IPS DF 4.7 (cell line): ENCODE results near the gene SUMF2.
"Not testable (repeated sequence)": the region's sequence is repeated elsewhere in the genome, so short reads cannot be mapped to it uniquely, and the experiment has no call there.

Experiments used
- DNase-seq: peaks from one replicate; pipeline ENCODE4 v3.0.0-alpha.2; 2013; ENCODE audit warnings: low spot score; ENCODE audit errors: extremely low read depth

Gene SUMF2

GRCh38 chr7:56062382-56062781, 1.7 kb upstream of the SUMF2 start:
- DNase-seq, result no peak

DNA sequence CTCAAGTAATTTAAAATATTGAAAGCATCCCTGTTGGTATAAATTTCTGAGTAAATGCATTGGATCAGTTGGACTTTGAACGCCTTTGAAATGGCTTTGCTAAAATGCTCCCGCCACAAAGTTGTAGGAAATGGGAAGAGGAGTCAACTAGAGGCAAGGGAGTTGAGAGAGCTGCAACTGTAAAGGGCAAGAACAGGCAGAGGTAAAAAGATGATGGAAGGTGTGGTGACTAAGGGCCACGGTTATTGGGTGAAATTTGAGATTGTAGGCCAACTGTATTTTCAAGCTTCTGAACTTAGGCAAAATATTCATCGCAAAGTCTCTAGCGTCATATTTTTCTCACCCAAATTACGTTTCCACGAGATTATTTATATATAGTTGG, 595 bp upstream of the SUMF2 start:
- no peak for DNase-seq

DNA sequence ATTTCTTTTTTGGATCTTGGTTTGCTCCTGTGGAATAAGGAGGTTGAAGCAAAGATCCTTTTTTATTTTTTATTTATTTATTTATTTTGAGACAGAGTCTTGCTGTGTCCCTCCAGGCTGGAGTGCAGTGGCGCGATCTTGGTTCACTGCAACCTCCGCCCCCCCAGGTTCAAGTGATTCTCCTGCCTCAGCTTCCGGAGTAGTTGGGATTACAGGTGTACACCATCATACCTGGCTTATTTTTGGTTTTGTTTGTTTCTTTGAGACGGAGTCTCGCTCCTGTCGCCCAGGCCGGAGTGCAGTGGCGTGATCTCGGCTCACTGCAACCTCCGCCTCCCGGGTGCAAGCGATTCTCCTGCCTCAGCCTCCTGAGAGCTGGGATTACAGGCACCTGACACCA, 2.3 kb downstream of the SUMF2 start:
- not testable (repeated sequence) for DNase-seq

GRCh38 chr7:56074371-56074791, 10.3 kb downstream of the SUMF2 start:
- no peak for DNase-seq

DNA sequence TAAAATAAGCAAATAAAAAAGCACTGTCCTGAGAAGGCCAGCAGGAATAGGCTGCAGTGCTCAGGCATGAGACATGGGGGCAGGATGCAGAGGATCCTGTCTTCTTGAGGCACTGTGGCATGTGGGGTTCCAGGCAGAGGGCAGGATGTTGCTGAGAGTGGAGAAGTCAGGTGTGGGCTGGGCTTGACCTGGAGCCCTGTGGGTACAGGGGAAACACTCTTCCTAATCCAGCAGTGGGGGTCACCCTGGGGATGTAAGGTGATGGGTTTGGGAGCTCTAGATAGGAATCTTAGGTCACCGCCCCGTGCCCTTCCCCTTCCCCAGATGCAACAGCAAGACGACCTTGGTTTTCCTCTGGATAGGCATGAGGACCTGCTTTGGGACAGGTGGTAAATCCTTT, 13.6 kb downstream of the SUMF2 start:
- DNase-seq, result no peak

- DNase-seq, result no peak
Observed at GRCh38 chr7:56078196-56078595, 14.1 kb downstream of the SUMF2 start.

DNA sequence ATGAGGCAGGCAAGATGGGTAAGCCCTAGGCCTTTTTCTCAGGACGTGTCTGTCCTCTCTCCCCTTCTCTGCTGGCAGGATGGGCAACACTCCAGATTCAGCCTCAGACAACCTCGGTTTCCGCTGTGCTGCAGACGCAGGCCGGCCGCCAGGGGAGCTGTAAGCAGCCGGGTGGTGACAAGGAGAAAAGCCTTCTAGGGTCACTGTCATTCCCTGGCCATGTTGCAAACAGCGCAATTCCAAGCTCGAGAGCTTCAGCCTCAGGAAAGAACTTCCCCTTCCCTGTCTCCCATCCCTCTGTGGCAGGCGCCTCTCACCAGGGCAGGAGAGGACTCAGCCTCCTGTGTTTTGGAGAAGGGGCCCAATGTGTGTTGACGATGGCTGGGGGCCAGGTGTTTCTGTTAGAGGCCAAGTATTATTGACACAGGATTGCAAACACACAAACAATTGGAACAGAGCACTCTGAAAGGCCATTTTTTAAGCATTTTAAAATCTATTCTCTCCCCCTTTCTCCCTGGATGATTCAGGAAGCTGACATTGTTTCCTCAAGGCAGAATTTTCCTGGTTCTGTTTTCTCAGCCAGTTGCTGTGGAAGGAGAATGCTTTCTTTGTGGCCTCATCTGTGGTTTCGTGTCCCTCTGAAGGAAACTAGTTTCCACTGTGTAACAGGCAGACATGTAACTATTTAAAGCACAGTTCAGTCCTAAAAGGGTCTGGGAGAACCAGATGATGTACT, 15.5 kb downstream of the SUMF2 start:
- no peak for DNase-seq

- DNase-seq, result not testable (repeated sequence)
Observed at GRCh38 chr7:56080726-56081435, 16.8 kb downstream of the SUMF2 start.

DNA sequence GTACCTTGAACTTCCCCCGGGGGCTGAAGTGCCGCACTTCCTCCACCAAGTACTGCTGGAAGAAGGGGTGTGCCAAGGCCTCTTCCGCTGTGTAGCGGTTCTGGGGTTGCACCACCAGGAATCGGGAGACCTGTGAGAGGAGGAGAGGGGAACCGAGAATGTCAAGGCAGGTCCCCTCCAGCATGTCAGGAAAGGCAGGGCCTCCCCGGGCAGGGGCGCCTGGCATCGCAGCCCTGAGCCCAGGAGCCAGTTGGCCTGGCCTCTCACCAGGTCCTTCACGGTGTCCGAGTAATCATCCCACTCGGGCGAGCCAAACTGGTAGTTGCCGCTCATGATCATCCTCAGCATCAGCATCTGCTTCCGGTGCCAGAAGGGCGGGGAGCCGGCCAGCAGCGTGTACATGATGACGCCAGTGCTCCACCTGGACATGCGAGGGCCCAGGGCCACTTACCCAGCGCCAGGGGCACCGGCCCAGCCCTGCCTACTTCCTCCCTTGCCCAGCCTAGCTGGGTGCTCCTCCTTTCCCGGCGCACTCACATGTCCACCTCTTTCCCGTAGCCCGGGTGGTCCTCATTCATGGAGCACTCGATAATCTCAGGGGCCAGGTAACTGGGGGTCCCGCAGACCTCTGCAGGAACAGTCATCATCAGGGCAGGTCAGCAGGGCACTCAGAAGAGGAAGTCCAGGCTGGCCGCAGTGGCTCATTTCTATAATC, 17.7 kb downstream of the SUMF2 start:
- no peak for DNase-seq

- no peak for DNase-seq
Observed at GRCh38 chr7:56083150-56083785, 19.2 kb downstream of the SUMF2 start.

- no peak for DNase-seq
Observed at GRCh38 chr7:56086761-56087160, 22.7 kb downstream of the SUMF2 start.

DNA sequence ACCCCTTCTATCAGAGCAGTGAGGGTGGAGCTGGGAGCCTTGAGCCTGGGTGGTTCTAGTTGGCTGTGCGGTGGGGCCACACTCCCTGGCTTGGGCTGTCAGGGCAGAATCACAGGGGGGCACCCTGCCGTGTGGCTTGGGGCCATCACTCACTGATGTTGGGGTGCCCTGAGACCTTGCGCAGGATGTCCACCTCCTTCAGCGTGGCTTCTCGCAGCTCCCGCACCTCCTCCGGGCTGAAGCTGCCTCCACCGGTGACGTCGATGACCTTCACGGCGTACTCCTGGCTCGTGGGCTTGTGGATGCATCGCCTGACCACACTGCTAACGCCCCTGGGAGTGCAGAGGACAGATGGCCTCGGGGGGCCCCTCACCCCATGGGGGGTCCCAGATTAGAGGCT, 23.4 kb downstream of the SUMF2 start:
- DNase-seq, result no peak

DNA sequence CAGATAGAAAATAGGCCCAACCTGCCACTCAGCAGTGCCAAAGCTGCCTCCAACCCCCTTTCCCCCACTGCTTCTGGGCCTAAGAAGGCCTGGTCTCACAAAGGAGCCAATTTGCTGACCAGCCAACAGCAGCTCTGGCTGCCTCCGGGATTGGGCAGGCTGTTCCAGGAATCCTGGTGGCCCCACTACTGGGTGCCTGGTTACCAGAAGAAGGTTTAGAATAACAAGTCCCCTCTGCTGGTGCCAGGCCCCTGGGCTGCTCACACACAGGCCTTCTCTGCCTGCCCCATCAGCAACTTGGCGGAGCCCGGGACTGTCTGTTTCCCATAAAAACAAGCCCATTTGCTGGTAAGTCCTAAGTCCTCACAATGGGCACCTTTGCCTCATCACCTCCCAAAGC, 27.5 kb downstream of the SUMF2 start:
- no peak for DNase-seq

- DNase-seq, result not testable (repeated sequence)
Observed at GRCh38 chr7:56092388-56092787, 28.3 kb downstream of the SUMF2 start.

DNA sequence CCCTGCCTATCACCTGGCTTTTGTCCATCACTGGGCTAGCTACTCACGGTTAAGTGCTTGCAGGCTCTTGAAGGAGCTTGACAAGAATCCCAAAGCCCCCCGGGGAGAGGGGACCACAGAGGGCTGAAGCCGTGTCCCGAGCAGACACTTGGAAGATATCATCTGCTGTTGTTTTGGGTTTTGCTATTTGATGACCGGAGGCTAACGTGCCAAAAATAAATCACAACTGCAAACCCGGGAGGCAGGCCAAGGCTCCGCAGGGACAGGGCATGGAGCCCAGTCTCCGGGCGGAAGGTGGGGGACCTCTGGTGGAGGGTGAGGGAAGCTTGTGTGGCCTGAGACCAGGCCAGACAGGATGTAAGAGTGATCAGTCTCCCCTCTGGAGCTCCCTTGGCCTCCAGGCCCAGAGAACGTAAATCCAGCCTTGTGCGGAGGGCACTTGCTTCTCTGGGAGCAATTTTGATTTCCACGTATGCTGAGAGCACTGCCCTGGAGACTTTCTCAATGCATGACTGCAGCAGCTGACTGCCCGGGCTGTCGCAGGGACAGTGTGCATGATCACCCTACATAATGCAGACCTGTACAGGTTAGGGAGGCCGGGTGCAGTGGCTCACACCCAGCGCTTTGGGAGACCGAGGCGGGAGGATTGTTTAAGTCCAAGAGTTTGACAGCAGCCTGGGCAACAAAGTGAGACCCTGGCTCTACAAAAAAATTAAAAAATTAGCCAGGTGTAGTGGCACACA, 28.9 kb downstream of the SUMF2 start, which contains the start of gene PHKG1:
Gene PHKG1, minus strand, starts transcription at position 164 of the 743 bp plus-strand sequence. CDS start 4,011 bp downstream, outside the sequence.
- DNase-seq, result no peak

- no peak for DNase-seq
Observed at GRCh38 chr7:56097700-56098099, 33.6 kb downstream of the SUMF2 start.

DNA sequence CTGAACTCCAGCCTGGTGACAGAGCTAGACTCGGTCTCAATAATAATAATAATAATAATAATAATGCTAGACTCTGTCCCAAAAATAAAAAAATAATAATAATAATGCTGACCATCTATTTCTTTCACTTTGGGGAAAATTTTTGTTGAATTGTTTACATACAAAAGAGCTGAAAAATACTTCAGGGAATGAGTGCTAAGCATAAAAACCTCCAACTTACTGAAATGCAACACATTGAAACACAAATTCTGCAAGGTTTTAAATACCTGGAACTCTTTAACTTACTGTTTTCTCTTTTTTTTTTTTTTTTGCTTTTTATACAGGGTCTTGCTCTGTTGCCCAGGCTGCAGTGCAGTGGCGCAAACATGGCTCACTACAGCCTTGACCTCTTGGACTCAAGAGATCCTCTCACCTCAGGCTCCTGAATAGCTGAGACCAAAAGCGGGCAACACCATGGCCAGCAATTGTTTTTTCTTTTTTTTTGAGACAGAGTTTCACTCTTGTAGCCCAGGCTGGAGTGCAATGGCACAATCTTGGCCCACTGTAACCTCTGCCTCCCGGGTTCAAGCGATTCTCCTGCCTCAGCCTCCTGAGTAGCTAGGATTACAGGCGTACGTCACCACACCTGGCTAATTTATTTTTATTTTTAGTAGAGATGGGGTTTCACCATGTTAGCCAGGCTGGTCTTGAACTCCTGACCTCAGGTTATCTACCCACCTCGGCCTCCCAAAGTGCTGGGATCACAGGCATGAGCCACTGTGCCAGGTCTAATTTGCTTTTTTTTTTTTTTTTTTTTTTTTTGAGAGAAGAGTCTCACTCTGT, 34.3 kb downstream of the SUMF2 start:
- DNase-seq, result not testable (repeated sequence)

DNA sequence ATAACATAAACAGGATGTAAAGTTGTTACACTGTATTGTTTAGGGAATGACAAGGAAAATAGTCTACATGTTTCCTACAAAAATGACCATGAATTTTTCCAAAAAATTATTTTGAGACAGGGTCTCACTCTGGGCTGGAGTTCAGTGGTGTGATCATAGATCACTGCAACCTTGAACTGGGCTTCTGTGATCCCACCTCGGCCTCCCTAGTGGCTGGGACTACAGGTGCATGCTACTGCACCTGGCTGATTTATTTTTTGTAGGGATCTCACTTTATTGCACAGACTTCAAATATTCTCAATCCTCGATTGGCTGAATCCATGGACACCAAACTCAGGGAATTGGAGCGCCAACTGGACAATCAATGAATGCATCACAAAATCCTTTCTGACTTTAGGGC, 35.6 kb downstream of the SUMF2 start:
- DNase-seq, result no peak

- not testable (repeated sequence) for DNase-seq
Observed at GRCh38 chr7:56104138-56104537, 40.1 kb downstream of the SUMF2 start.

- DNase-seq, result no peak
Observed at GRCh38 chr7:56105508-56105907, 41.4 kb downstream of the SUMF2 start.
